ENCODE results near the gene CLIC3. TPM values are rescaled to one million over a fixed set of nuclear protein-coding genes. Genes with fewer than 3 reads are reported as not detected.

The CLIC3 gene
- total RNA-seq, 1 experiment from 2014 or later, result 4.3 TPM

GRCh38 chr9:137014166-137014565 lies 17.8 kb upstream of the CLIC3 start:
- Histone ChIP-seq H3K9me3 (ENCODE audit: low read length) (no peaks in the 10 kb centered on the region), H3K9ac (ENCODE audit: low read length) (no peak overlapping the region), H3K36me3 (ENCODE audit: low read depth, low read length) (no peaks in the 10 kb centered on the region), H3K27ac (ENCODE audit: low read length) (no peak overlapping the region), H4K20me1 (ENCODE audit: low read length) (no peaks in the 10 kb centered on the region), H3F3A (ENCODE audit: low read length, unreplicated experiment) (no peaks in the 10 kb centered on the region), H3K4me1 (ENCODE audit: insufficient read depth, low read length) (no peaks in the 10 kb centered on the region), H2AFZ (ENCODE audit: low read length) (no peak overlapping the region), H3K4me2 (ENCODE audit: low read length) (no peak overlapping the region), H3K4me3 (ENCODE audit: low read length) (no peak overlapping the region), H3K9me2 (replicated peaks; ENCODE audit: low read length) (no peaks in the 10 kb centered on the region), H3K79me2 (ENCODE audit: low read length) (no peaks in the 10 kb centered on the region), H3K27me3 (ENCODE audit: low read length) (no peaks in the 10 kb centered on the region)
- ChIA-PET CTCF (no interaction called here), POLR2A (ENCODE audit: unreplicated experiment) (no interaction called here)
- intact Hi-C loops (cut with micrococcal nuclease), result no loop called here
- DNase-seq (no peak), ATAC-seq (no peak)
- no peak for TF ChIP-seq EZH2phosphoT487 (IDR thresholded peaks at IDR 0.05; ENCODE audit: borderline replicate concordance, low read length)
- TF ChIP-seq EZH2 (IDR thresholded peaks at IDR 0.05; ENCODE audit: low read length, unreplicated experiment), result no peak
- TF ChIP-seq, protein P1, sequence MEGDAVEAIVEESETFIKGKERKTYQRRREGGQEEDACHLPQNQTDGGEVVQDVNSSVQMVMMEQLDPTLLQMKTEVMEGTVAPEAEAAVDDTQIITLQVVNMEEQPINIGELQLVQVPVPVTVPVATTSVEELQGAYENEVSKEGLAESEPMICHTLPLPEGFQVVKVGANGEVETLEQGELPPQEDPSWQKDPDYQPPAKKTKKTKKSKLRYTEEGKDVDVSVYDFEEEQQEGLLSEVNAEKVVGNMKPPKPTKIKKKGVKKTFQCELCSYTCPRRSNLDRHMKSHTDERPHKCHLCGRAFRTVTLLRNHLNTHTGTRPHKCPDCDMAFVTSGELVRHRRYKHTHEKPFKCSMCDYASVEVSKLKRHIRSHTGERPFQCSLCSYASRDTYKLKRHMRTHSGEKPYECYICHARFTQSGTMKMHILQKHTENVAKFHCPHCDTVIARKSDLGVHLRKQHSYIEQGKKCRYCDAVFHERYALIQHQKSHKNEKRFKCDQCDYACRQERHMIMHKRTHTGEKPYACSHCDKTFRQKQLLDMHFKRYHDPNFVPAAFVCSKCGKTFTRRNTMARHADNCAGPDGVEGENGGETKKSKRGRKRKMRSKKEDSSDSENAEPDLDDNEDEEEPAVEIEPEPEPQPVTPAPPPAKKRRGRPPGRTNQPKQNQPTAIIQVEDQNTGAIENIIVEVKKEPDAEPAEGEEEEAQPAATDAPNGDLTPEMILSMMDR (conservative IDR thresholded peaks at IDR 0.05; ENCODE audit: low read depth, low read length), result no peak
- no TSS peak for BruUV-seq (replicated peaks)

DNA sequence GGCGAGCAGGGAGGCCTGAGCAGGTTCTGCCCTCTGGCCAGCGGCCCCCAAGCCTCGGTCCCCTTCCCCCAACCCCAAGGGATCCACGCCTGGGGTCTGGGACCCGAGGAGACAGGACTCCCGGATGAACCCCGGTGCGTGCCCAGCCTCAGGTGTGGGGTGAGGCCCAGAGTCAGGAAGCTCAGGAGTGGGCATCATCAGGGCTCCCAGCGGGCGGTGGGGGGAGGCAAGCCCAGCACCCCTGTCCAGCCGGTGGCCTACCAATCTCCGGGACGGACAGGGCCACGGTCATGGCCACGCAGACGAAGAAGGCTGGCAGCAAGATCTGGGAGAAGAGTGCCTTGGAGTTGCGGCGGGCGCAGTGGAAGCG lies 17.2 kb upstream of the CLIC3 start:
- H3K9me3 ChIP-seq (ENCODE audit: low read length), result no peaks in the 10 kb centered on the region
- H3K36me3 ChIP-seq (ENCODE audit: low read depth, low read length), result no peaks in the 10 kb centered on the region
- H3K79me2 ChIP-seq (ENCODE audit: low read length), result no peaks in the 10 kb centered on the region
- DNase-seq (no peak), ATAC-seq (no peak)
- TF ChIP-seq EZH2 (IDR thresholded peaks at IDR 0.05; ENCODE audit: low read length, unreplicated experiment) (no peak), EZH2phosphoT487 (IDR thresholded peaks at IDR 0.05; ENCODE audit: borderline replicate concordance, low read length) (no peak)
- TF ChIP-seq, protein P1 (conservative IDR thresholded peaks at IDR 0.05; ENCODE audit: low read depth, low read length), result no peak
- H3K4me3 ChIP-seq (ENCODE audit: low read length), result no peak overlapping the region
- no peaks in the 10 kb centered on the region for H4K20me1 ChIP-seq (ENCODE audit: low read length)
- no peaks in the 10 kb centered on the region for H3F3A ChIP-seq (ENCODE audit: low read length, unreplicated experiment)
- ChIA-PET POLR2A (ENCODE audit: unreplicated experiment) (no interaction called here), CTCF (no interaction called here)
- H3K9me2 ChIP-seq (replicated peaks; ENCODE audit: low read length), result no peaks in the 10 kb centered on the region
- intact Hi-C loops (cut with micrococcal nuclease), result no loop called here
- no peaks in the 10 kb centered on the region for H3K27me3 ChIP-seq (ENCODE audit: low read length)
- no peak overlapping the region for H3K4me2 ChIP-seq (ENCODE audit: low read length)
- BruUV-seq (replicated peaks), result no TSS peak
- no peaks in the 10 kb centered on the region for H3K4me1 ChIP-seq (ENCODE audit: insufficient read depth, low read length)
- no peak overlapping the region for H3K9ac ChIP-seq (ENCODE audit: low read length)
- H2AFZ ChIP-seq (ENCODE audit: low read length), result no peak overlapping the region
- H3K27ac ChIP-seq (ENCODE audit: low read length), result no peak overlapping the region

DNA sequence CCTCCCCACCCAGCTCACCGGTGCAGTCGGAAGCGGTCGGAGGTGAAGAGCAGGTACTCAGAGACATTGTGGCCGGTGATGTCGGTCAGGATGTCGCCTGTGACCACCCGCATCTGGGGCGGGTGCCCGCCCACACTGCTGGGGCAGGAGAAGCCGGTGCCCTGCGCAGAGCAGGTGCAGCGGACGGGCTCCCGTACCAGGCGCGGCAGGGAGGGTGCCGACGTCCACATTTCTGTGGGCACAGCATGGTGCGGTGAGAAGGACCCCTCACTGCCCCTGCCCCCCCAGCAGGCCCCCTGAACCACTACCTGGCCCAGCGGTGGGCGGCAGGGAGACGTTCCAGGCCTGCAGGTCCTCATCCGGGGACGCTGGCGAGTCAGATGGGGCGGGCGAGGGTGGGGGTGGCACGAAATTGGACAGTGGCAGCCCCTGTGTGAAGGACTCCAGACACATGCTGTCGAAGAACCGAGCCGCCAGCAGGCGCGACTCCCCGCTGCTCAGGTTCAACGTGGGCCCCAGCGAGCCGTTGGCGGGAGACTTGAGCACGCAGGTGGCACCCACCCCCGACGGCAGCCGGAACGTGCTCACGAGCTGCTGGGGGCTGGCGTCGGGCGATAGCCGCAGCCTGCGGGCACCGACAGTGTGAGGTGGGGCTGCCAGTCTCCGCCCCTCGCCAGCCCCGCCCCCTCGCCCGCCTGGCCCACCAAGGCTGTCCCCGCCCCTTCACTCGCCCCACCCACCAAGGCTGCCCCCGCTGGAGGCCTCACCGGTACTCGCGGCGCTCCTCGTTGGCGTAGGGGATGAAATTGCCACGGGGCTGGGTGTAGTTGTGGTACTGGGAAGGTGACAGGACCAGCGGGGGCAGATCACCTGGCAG lies 16.6 kb upstream of the CLIC3 start:
- DNase-seq, result no peak
- Histone ChIP-seq H3K9me2 (replicated peaks; ENCODE audit: low read length) (no peaks in the 10 kb centered on the region), H3K9me3 (ENCODE audit: low read length) (no peaks in the 10 kb centered on the region), H3K27me3 (ENCODE audit: low read length) (no peaks in the 10 kb centered on the region), H3K79me2 (ENCODE audit: low read length) (no peaks in the 10 kb centered on the region), H3F3A (ENCODE audit: low read length, unreplicated experiment) (no peaks in the 10 kb centered on the region), H2AFZ (ENCODE audit: low read length) (no peak overlapping the region), H4K20me1 (ENCODE audit: low read length) (no peaks in the 10 kb centered on the region), H3K4me2 (ENCODE audit: low read length) (no peak overlapping the region), H3K4me1 (ENCODE audit: insufficient read depth, low read length) (no peaks in the 10 kb centered on the region), H3K9ac (ENCODE audit: low read length) (no peak overlapping the region), H3K36me3 (ENCODE audit: low read depth, low read length) (no peaks in the 10 kb centered on the region), H3K27ac (ENCODE audit: low read length) (no peak overlapping the region), H3K4me3 (ENCODE audit: low read length) (no peak overlapping the region)
- ATAC-seq, result no peak
- intact Hi-C loops (cut with micrococcal nuclease), result no loop called here
- BruUV-seq (replicated peaks), result no TSS peak
- TF ChIP-seq EZH2 (IDR thresholded peaks at IDR 0.05; ENCODE audit: low read length, unreplicated experiment) (no peak), EZH2phosphoT487 (IDR thresholded peaks at IDR 0.05; ENCODE audit: borderline replicate concordance, low read length) (no peak)
- TF ChIP-seq, protein P1 (conservative IDR thresholded peaks at IDR 0.05; ENCODE audit: low read depth, low read length), result no peak
- CTCF ChIA-PET, result no interaction called here
- POLR2A ChIA-PET (ENCODE audit: unreplicated experiment), result no interaction called here

All from PC-3 (cell line).